Activated B cell treated with CpG ODN at 0.5 μM for 24 hours (primary cell): ENCODE results near the gene TM4SF18. TPM values are rescaled to one million over a fixed set of nuclear protein-coding genes. Genes with fewer than 3 reads are reported as not detected.

Experiments used
- ATAC-seq: fragments of 200-7000 bp; cut with Tn5 transposase; one replicate; pipeline ENCODE4 v1.10.0; 2021; ENCODE audit warnings: low read depth, mild to moderate bottlenecking, moderate library complexity
- CTCF ChIA-PET: fragments of 350-600 bp; sonication (Branson Sonifier 250); formaldehyde crosslinking; loops from one replicate; lab custom pipeline; 2021; ENCODE audit warnings: antibody characterized with exemption; lab: Charles Lee
- POLR2A ChIA-PET: fragments of 350-600 bp; sonication (Branson Sonifier 250); formaldehyde crosslinking; loops from one replicate; lab custom pipeline; 2021; ENCODE audit warnings: antibody characterized with exemption; lab: Charles Lee
- DNase-seq: peaks from one replicate; pipeline ENCODE4 v3.0.0; 2022
- H3K27ac Mint-ChIP-seq: one replicate; pipeline ENCODE4 v1.8.0; 2020; ENCODE audit warnings: mixed read lengths
- H3K27me3 Mint-ChIP-seq: one replicate; pipeline ENCODE4 v1.8.0; 2021; ENCODE audit warnings: mixed read lengths
- H3K36me3 Mint-ChIP-seq: one replicate; pipeline ENCODE4 v1.8.0; 2021; ENCODE audit warnings: low read depth, mixed read lengths
- H3K4me1 Mint-ChIP-seq: one replicate; pipeline ENCODE4 v1.8.0; 2021; ENCODE audit warnings: mixed read lengths
- H3K4me3 Mint-ChIP-seq: one replicate; pipeline ENCODE4 v1.8.0; 2020; ENCODE audit warnings: mild to moderate bottlenecking, mixed read lengths
- H3K9me3 Mint-ChIP-seq: one replicate; pipeline ENCODE4 v1.8.0; 2020; ENCODE audit warnings: mixed read lengths
- intact Hi-C: fragments of 100-400 bp; cut with micrococcal nuclease; formaldehyde crosslinking; loops from one replicate; pipeline ENCODE4 v1.15.1; 2024
- total RNA-seq: library from RNA; stranded (reverse); gene quantifications from 2 replicates; pipeline ENCODE4 v1.2.3, GENCODE V29; 2022
- TF ChIP-seq, protein P1 (sequence below): fragments of 200-600 bp; IDR thresholded peaks from one replicate; pipeline ENCODE4 v1.8.0; 2022; ENCODE audit warnings: antibody characterized with exemption, mild to moderate bottlenecking

The TM4SF18 gene
- total RNA-seq, 1 donor from 2014 or later = not detected

DNA sequence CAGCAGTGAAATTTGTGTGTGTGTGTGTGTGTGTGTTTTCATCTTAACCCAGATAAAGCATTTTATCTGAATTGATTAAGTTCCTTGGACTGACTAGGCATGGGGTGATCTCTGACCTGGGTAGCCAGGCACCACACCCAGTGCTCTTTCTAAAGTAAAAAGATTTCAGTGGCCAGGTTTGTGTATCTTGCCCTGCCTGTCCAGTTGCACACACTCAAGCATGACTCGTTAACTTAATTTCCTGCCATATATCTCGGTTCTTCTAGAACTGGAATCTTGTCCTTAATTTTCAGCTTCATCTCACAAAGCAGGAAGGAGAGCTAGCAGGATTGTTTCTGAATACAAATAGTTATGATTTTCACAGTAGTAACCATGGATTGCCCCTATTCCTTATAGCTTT lies 17.0 kb downstream of the TM4SF18 start:
- no peaks in the 10 kb centered on the region for H3K4me1 Mint-ChIP-seq
- H3K27me3 Mint-ChIP-seq = peaks cover 6% of the 10 kb centered on the region
- TF ChIP-seq, protein P1, sequence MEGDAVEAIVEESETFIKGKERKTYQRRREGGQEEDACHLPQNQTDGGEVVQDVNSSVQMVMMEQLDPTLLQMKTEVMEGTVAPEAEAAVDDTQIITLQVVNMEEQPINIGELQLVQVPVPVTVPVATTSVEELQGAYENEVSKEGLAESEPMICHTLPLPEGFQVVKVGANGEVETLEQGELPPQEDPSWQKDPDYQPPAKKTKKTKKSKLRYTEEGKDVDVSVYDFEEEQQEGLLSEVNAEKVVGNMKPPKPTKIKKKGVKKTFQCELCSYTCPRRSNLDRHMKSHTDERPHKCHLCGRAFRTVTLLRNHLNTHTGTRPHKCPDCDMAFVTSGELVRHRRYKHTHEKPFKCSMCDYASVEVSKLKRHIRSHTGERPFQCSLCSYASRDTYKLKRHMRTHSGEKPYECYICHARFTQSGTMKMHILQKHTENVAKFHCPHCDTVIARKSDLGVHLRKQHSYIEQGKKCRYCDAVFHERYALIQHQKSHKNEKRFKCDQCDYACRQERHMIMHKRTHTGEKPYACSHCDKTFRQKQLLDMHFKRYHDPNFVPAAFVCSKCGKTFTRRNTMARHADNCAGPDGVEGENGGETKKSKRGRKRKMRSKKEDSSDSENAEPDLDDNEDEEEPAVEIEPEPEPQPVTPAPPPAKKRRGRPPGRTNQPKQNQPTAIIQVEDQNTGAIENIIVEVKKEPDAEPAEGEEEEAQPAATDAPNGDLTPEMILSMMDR = no peak
- no peaks in the 10 kb centered on the region for H3K36me3 Mint-ChIP-seq
- ChIA-PET POLR2A (no interaction called here), CTCF (no interaction called here)
- no peaks in the 10 kb centered on the region for H3K9me3 Mint-ChIP-seq
- ATAC-seq = no peak
- no peak overlapping the region for H3K4me3 Mint-ChIP-seq
- intact Hi-C loops = no loop called here
- H3K27ac Mint-ChIP-seq = no peak overlapping the region
- DNase-seq = no peak

DNA sequence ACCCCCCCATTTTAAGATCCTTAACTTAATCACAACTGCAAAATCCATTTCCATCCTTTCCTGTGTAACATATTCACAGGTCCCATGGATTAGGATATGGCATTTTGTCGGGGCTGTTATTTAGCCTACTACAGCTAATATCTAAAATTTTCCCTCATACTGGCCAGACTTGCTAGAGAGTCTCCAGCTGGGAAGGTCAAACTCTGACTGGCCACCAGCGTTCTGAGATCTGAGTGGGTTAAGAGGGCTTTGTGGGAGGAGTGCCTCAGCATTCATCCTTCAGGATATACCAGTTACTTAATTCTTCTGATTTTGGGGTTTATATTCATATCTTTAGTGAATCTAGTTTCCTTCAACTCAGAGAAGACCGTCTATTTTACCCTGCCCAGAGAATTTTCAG lies 17.7 kb downstream of the TM4SF18 start:
- POLR2A ChIA-PET = no interaction called here
- H3K27me3 Mint-ChIP-seq = peaks cover 9% of the 10 kb centered on the region
- no peak overlapping the region for H3K27ac Mint-ChIP-seq
- intact Hi-C loops = no loop called here
- H3K4me3 Mint-ChIP-seq = no peak overlapping the region
- TF ChIP-seq, protein P1 = no peak
- H3K36me3 Mint-ChIP-seq = no peaks in the 10 kb centered on the region
- DNase-seq = no peak
- no peaks in the 10 kb centered on the region for H3K9me3 Mint-ChIP-seq
- H3K4me1 Mint-ChIP-seq = no peaks in the 10 kb centered on the region
- CTCF ChIA-PET = no interaction called here
- ATAC-seq = no peak

DNA sequence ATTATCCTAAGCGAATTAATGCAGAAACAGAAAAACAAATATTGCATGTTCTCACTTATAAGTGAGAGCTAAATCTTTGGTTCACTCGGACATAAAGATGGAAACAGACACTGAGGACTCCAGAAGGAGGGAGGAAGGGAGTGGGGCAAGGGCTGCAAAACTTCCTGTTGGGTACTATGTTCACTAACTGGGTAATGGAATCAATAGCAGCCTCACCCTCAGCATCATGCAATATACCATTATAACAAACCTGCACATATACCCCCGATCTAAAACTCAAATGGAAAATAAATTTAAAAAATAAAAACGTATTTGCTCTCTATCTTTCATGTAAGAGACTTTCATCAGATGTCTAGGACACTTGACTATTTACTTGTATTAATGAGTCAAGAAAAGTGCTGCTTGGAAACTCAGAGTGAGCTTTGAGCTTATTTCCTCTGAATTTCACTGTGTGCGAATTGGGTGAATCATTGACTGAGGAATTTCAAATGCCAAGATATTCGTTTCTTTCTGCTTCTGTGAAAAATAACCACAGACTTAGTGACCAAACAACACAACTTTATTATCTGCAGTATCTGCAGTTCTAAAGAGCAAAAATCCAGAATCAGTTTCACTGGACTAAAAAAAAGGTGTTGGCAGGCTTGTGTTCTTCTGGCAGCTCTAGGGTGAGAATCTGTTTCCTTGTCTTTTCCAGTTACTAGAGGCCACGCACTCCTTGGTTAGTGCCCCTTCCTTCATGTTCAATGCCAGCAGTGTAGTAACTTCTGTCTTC lies 18.4 kb downstream of the TM4SF18 start:
- Mint-ChIP-seq H3K4me3 (no peak overlapping the region), H3K9me3 (no peaks in the 10 kb centered on the region), H3K4me1 (no peaks in the 10 kb centered on the region), H3K27me3 (peaks cover 13% of the 10 kb centered on the region), H3K27ac (no peak overlapping the region), H3K36me3 (no peaks in the 10 kb centered on the region)
- TF ChIP-seq, protein P1 = no peak
- POLR2A ChIA-PET = no interaction called here
- intact Hi-C loops = no loop called here
- CTCF ChIA-PET = no interaction called here
- no peak for DNase-seq
- ATAC-seq = no peak

DNA sequence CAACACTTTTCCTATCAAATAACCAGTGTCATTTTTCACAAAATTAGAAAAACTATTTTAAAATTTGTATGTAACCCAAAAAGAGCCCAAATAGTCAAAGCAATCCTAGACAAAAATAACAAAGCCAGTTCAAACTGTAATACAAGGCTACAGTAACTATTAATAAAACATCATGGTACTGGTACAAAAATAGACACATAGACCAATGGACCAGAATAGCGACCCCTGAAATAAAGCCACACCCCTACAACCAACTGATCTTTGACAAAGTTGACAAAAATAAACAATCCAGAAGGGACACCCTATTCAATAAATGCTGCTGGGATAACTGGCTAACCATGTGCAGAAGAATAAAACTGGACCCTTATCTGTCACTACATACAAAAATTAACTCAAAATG lies 19.9 kb downstream of the TM4SF18 start:
- DNase-seq (no peak), ATAC-seq (no peak)
- H3K27ac Mint-ChIP-seq = no peak overlapping the region
- H3K4me3 Mint-ChIP-seq = no peak overlapping the region
- H3K9me3 Mint-ChIP-seq = no peaks in the 10 kb centered on the region
- TF ChIP-seq, protein P1 = no peak
- intact Hi-C loops = no loop called here
- ChIA-PET CTCF (no interaction called here), POLR2A (no interaction called here)
- no peaks in the 10 kb centered on the region for H3K36me3 Mint-ChIP-seq
- peaks cover 13% of the 10 kb centered on the region for H3K27me3 Mint-ChIP-seq
- no peaks in the 10 kb centered on the region for H3K4me1 Mint-ChIP-seq

DNA sequence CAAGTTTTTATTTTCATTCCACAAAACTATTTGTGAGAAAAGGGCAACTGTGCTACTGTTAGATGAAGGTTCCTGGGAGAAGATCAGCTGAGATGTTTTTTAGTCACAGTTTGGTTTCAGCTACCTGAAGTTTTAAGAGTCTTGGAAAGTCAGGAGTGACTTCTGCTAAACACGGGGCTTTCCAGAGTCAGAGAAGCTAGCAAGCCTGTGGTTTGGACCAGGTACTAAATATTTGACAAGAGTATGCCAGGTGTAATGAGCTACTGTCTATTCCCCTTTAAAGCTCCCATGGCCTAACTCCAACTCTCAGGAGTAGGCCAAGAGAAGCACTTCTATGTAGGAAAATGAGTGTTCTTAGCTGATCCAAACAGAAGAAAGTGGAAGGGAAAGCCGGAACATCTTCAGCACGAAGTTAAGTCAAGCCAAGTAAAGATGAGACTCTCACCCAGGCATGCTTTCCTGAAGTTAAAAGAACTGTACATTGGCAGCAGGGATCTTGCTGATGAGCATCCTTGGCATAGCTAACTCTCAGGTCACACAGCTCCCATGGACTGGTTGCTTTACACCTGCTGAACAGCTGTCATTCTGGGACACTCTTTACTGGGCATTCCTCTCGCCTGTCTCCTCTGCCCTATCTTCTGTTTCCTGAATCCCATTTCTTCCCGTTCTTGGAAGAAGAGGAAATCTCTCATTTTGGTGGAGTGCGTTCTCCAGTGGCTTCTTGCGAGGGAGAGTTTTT lies 22.5 kb downstream of the TM4SF18 start:
- no peak overlapping the region for H3K27ac Mint-ChIP-seq
- no peak for ATAC-seq
- DNase-seq = no peak
- no peaks in the 10 kb centered on the region for H3K36me3 Mint-ChIP-seq
- no peak overlapping the region for H3K4me3 Mint-ChIP-seq
- intact Hi-C loops = no loop called here
- H3K9me3 Mint-ChIP-seq = no peaks in the 10 kb centered on the region
- CTCF ChIA-PET = no interaction called here
- H3K4me1 Mint-ChIP-seq = no peaks in the 10 kb centered on the region
- TF ChIP-seq, protein P1 = no peak
- peaks cover 17% of the 10 kb centered on the region for H3K27me3 Mint-ChIP-seq
- POLR2A ChIA-PET = no interaction called here
